Spleen (tissue), 11 donors: ENCODE results near the gene TBP. TPM values are rescaled to one million over a fixed set of nuclear protein-coding genes. Genes with fewer than 3 reads are reported as not detected.
"Not testable (repeated sequence)": the region's sequence is repeated elsewhere in the genome, so short reads cannot be mapped to it uniquely, and the experiment has no call there.

Experiments used
- DNase-seq: peaks from one replicate; pipeline ENCODE4 v3.0.0-alpha.2; 2020
- H3K27ac ChIP-seq, 8 donors: fragments of 200-600 bp; sonication (generic) in 7 of 8; 1 replicate in 4 of 8; 2 replicates in 4 of 8; pipeline versions ENCODE4 v1.5.0 to v1.8.0; 2016 to 2021; ENCODE audit warnings: inconsistent platforms in 4 of 8, mild to moderate bottlenecking in 4 of 8, moderate library complexity in 1 of 8
- H3K27me3 ChIP-seq, 7 donors: fragments of 200-600 bp; sonication (generic) in 6 of 7; replicated peaks in 1 of 7; 1 replicate in 4 of 7; 2 replicates in 3 of 7; pipeline versions ENCODE4 v1.5.0 to v1.8.0; 2016 to 2021; ENCODE audit warnings: inconsistent platforms in 3 of 7, mild to moderate bottlenecking in 1 of 7
- H3K36me3 ChIP-seq, 6 donors: fragments of 200-600 bp; sonication (generic) in 5 of 6; 1 replicate in 4 of 6; 2 replicates in 2 of 6; pipeline versions ENCODE4 v1.5.0 to v1.8.0; 2016 to 2021; ENCODE audit warnings: inconsistent platforms in 2 of 6
- H3K4me1 ChIP-seq, 6 donors: fragments of 200-600 bp; sonication (generic) in 5 of 6; 1 replicate in 3 of 6; 2 replicates in 3 of 6; pipeline versions ENCODE4 v1.5.0 to v1.8.0; 2016 to 2021; ENCODE audit warnings: inconsistent platforms in 3 of 6
- H3K4me3 ChIP-seq, 8 donors: fragments of 200-600 bp; sonication (generic) in 7 of 8; 1 replicate in 4 of 8; 2 replicates in 4 of 8; pipeline versions ENCODE4 v1.5.0 to v1.8.0; 2016 to 2021; ENCODE audit warnings: inconsistent platforms in 4 of 8, mild to moderate bottlenecking in 4 of 8, moderate library complexity in 2 of 8
- H3K9me3 ChIP-seq, 8 donors: fragments of 200-600 bp; sonication (generic) in 7 of 8; 1 replicate in 4 of 8; 2 replicates in 4 of 8; pipeline versions ENCODE4 v1.5.0 to v1.8.0; 2016 to 2021; ENCODE audit warnings: inconsistent platforms in 4 of 8
- WGBS, 5 donors: extraction: QIAGEN DNeasy Blood & Tissue Kit in 3 of 5; methylation state at CpG; one replicate each; pipeline versions ENCODE4 v1.1.5 to v1.1.7; 2013 to 2018; 5-methylcytosine and 5-hydroxymethylcytosine counted together
- intact Hi-C: fragments of 100-400 bp; cut with DNase I; formaldehyde crosslinking; loops from one replicate; pipeline ENCODE4 v1.15.0; 2023; ENCODE audit warnings: low total_unique reads
- polyA plus RNA-seq, 3 donors: library from polyadenylated mRNA; stranded (reverse); fragments of 200-250 nt; gene quantifications; one replicate each; pipeline ENCODE4 v1.2.1, GENCODE V29; 2013
- total RNA-seq, 7 donors: library from RNA; depleted of rRNA in 3 of 7; stranded (reverse); fragments of >200 nt in 3 of 7; fragmentation: NEBNext Ultra II Directional in 4 of 7; extraction: Animal tissue kit (Norgen Biotek cat#: 25700) in 4 of 7; gene quantifications; one replicate each; pipeline versions ENCODE4 v1.1.0 to v1.2.1, GENCODE V29; 2016 to 2021
- donor health status: healthy with polysubstance abuse.
- donor health status: DM: no; HTN: no; CAD: no; lungs with moderate emphysema.
- donor health status: DM: no; HTN: no; CAD: no.
- donor health status: Bipolar disorder and iron deficiency.
- donor health status: healthy.
- donor health status: DM: no; HTN: no; CAD: no.
- donor health status: DM: yes; HTN: yes; CAD: no.

The TBP gene
- total and polyA plus RNA-seq, 10 donors = 12.0 to 28.4 (median 18.2) TPM

GRCh38 chr6:170616020-170616554, 61.9 kb downstream of the TBP start:
- DNase-seq, H3K36me3 ChIP-seq, H3K9me3 ChIP-seq, intact Hi-C loops, H3K27ac ChIP-seq, H3K4me1 ChIP-seq, H3K4me3 ChIP-seq, H3K27me3 ChIP-seq: not testable (repeated sequence)
- 100% methylated on average over 1 of the region's 1 CpG; no CpG with 5 or more reads in 4 of the 5 donors for WGBS, 5 donors

Other genes with a start within 250 kb of the TBP start
- gene FAM120B, start 247.6 kb upstream of the TBP start, total RNA-seq = 10 to 100 TPM; 24.8 to 41.2 (median 27.4) TPM
- 1 to 10 TPM; 7.6 to 8.7 (median 8.5) TPM for gene FAM120B, start 247.6 kb upstream of the TBP start, polyA plus RNA-seq
- 100 to 1,000 TPM in 6 of 7 donors, 10 to 100 TPM in 1; 98.8 to 162 (median 110) TPM for gene PSMB1, start 1.1 kb upstream of the TBP start, total RNA-seq
- 100 to 1,000 TPM; 237 to 257 (median 239) TPM for gene PSMB1, start 1.1 kb upstream of the TBP start, polyA plus RNA-seq
- gene PDCD2, start 30.3 kb downstream of the TBP start, total RNA-seq = 10 to 100 TPM; 45.5 to 95.4 (median 51.6) TPM
- 10 to 100 TPM; 58.4 to 80.2 (median 64.9) TPM for gene PDCD2, start 30.3 kb downstream of the TBP start, polyA plus RNA-seq